SK-N-SH (cell line): ENCODE results near the gene FAM47E. TPM values are rescaled to one million over a fixed set of nuclear protein-coding genes. Genes with fewer than 3 reads are reported as not detected.

Experiments used
- CTCF ChIA-PET: fragments of 300-600, 350-600 bp; formaldehyde crosslinking; extraction: SDS; loops from one replicate; lab custom pipeline; 2021; lab: Yijun Ruan, JAX
- POLR2A ChIA-PET: fragments of 350-600 bp; sonication (Branson Sonifier 250); formaldehyde crosslinking; extraction: SDS; loops from one replicate; lab custom pipeline; 2020; ENCODE audit warnings: antibody characterized with exemption, inconsistent platforms; lab: Yijun Ruan, JAX
- DNase-seq: peaks from one replicate; pipeline ENCODE4 v3.0.0; 2012
- H2AFZ ChIP-seq: fragments of 200-600 bp; sonication (generic); 2 replicates; pipeline ENCODE4 v1.8.1; 2016; ENCODE audit warnings: antibody characterized with exemption, mild to moderate bottlenecking, low read depth
- H3F3A ChIP-seq: fragments of 200-600 bp; sonication (generic); replicated peaks from 2 replicates; pipeline ENCODE3; 2016; ENCODE audit warnings: antibody characterized with exemption, mild to moderate bottlenecking; ENCODE audit not compliant: insufficient read depth
- H3K27ac ChIP-seq, 2 experiments: fragments of 200-500 bp in 1 of 2; fragments of 200-600 bp in 1 of 2; sonication (Bioruptor generic) in 1 of 2; sonication (generic), shearing (Covaris generic) in 1 of 2; 2 replicates each; pipeline versions ENCODE4 v1.5.1 to v1.6.1; 2014 to 2016; ENCODE audit warnings: low read depth in 2 of 2, inconsistent platforms in 1 of 2, low read length in 1 of 2, mild to moderate bottlenecking in 1 of 2, mixed read lengths in 1 of 2
- H3K27me3 ChIP-seq: fragments of 200-600 bp; sonication (generic), shearing (Covaris generic); 2 replicates; pipeline ENCODE4 v1.6.1; 2016; ENCODE audit warnings: mixed run types; ENCODE audit not compliant: insufficient read depth
- H3K36me3 ChIP-seq, 2 experiments: fragments of 200-500 bp in 1 of 2; fragments of 200-600 bp in 1 of 2; sonication (Bioruptor generic) in 1 of 2; sonication (generic) in 1 of 2; replicated peaks in 1 of 2; 2 replicates each; pipeline versions ENCODE3 to v1.5.1; 2014 to 2016; ENCODE audit warnings: low read length in 1 of 2, mild to moderate bottlenecking in 1 of 2; ENCODE audit not compliant: insufficient read depth in 2 of 2, control insufficient read depth in 1 of 2
- H3K4me1 ChIP-seq, 2 experiments: fragments of 200-500 bp in 1 of 2; fragments of 200-600 bp in 1 of 2; sonication (Bioruptor generic) in 1 of 2; sonication (generic), shearing (Covaris generic) in 1 of 2; 2 replicates each; pipeline versions ENCODE4 v1.5.1 to v1.6.1; 2014 to 2016; ENCODE audit warnings: low read depth in 1 of 2, low read length in 1 of 2, mixed run types in 1 of 2; ENCODE audit not compliant: insufficient read depth in 2 of 2, control insufficient read depth in 1 of 2
- H3K4me2 ChIP-seq: fragments of 200-600 bp; sonication (generic), shearing (Covaris generic); 2 replicates; pipeline ENCODE4 v1.6.1; 2017; ENCODE audit warnings: mixed run types
- H3K4me3 ChIP-seq, 2 experiments: fragments of 200-500 bp in 1 of 2; fragments of 200-600 bp in 1 of 2; sonication (Bioruptor generic) in 1 of 2; sonication (generic), shearing (Covaris generic) in 1 of 2; 2 replicates each; pipeline versions ENCODE4 v1.5.1 to v1.8.1; 2014 to 2016; ENCODE audit warnings: low read depth in 2 of 2, inconsistent platforms in 1 of 2, low read length in 1 of 2, mild to moderate bottlenecking in 1 of 2, mixed read lengths in 1 of 2, moderate library complexity in 1 of 2
- H3K79me2 ChIP-seq: fragments of 200-600 bp; sonication (generic); 2 replicates; pipeline ENCODE4 v1.8.1; 2017; ENCODE audit warnings: mild to moderate bottlenecking; ENCODE audit not compliant: insufficient read depth
- H3K9ac ChIP-seq: fragments of 200-600 bp; sonication (generic); 2 replicates; pipeline ENCODE4 v1.6.1; 2017; ENCODE audit warnings: mixed run types
- H3K9me2 ChIP-seq: fragments of 200-600 bp; sonication (generic); 2 replicates; pipeline ENCODE4 v1.6.1; 2017; ENCODE audit warnings: mixed run types
- H3K9me3 ChIP-seq: fragments of 200-600 bp; sonication (generic); 2 replicates; pipeline ENCODE4 v1.6.1; 2017; ENCODE audit warnings: mixed run types, mild to moderate bottlenecking, moderate library complexity
- H4K20me1 ChIP-seq: fragments of 200-600 bp; sonication (generic); 2 replicates; pipeline ENCODE4 v1.6.1; 2017; ENCODE audit warnings: mild to moderate bottlenecking, mixed run types; ENCODE audit not compliant: insufficient read depth
- CHD2 ChIP-seq: fragments of 150-350 bp; IDR thresholded peaks from 2 replicates; pipeline ENCODE4 v1.6.1; 2018; ENCODE audit warnings: low read length; ENCODE audit not compliant: partially characterized antibody
- ELF1 ChIP-seq: IDR thresholded peaks from 2 replicates; pipeline ENCODE4 v1.4.0; 2012
- EP300 ChIP-seq, 2 experiments: IDR thresholded peaks; 2 replicates each; pipeline versions ENCODE4 v1.4.0 to v1.6.1; 2012; ENCODE audit warnings: borderline replicate concordance in 1 of 2, low read depth in 1 of 2, low read length in 1 of 2
- EZH2phosphoT487 ChIP-seq: fragments of 200-600 bp; sonication (generic); IDR thresholded peaks from 2 replicates; pipeline ENCODE4 v1.6.1; 2017; ENCODE audit warnings: low read depth, mixed run types, mild to moderate bottlenecking, antibody characterized with exemption, moderate library complexity, borderline replicate concordance
- FOSL2 ChIP-seq: IDR thresholded peaks from 2 replicates; pipeline ENCODE4 v1.4.0; 2012; ENCODE audit warnings: low read depth, mild to moderate bottlenecking, moderate library complexity, borderline replicate concordance
- FOXJ3 ChIP-seq: sonication (generic); formaldehyde crosslinking; IDR thresholded peaks from 2 replicates; pipeline ENCODE4 v1.5.1; 2020; ENCODE audit warnings: mild to moderate bottlenecking, missing genetic modification reagents
- GABPA ChIP-seq: IDR thresholded peaks from 2 replicates; pipeline ENCODE4 v1.4.0; 2012; ENCODE audit warnings: low read depth, mild to moderate bottlenecking
- GATA2 ChIP-seq: sonication (generic); formaldehyde crosslinking; IDR thresholded peaks from 2 replicates; pipeline ENCODE4 v1.5.0; 2020; ENCODE audit warnings: mild to moderate bottlenecking, missing genetic modification reagents
- MEF2A ChIP-seq: IDR thresholded peaks from 2 replicates; pipeline ENCODE4 v1.4.0; 2012; ENCODE audit warnings: low read depth, borderline replicate concordance
- NRF1 ChIP-seq: IDR thresholded peaks from 2 replicates; pipeline ENCODE4 v1.6.1; 2012; ENCODE audit warnings: low read depth, mild to moderate bottlenecking, low read length
- RCOR1 ChIP-seq: fragments of 150-350 bp; IDR thresholded peaks from 2 replicates; pipeline ENCODE4 v1.6.1; 2017; ENCODE audit warnings: antibody characterized with exemption, low read length
- REST ChIP-seq: IDR thresholded peaks from 2 replicates; pipeline ENCODE4 v1.6.1; 2012; ENCODE audit warnings: mild to moderate bottlenecking, low read depth, low read length, moderate library complexity
- SIN3A ChIP-seq: IDR thresholded peaks from 2 replicates; pipeline ENCODE4 v1.6.1; 2012; ENCODE audit warnings: low read depth, mild to moderate bottlenecking, low read length, moderate library complexity, borderline replicate concordance
- TCF12 ChIP-seq: IDR thresholded peaks from 2 replicates; pipeline ENCODE4 v1.4.0; 2012
- YY1 ChIP-seq: IDR thresholded peaks from 2 replicates; pipeline ENCODE4 v1.4.0; 2012; ENCODE audit warnings: low read depth, mild to moderate bottlenecking
- WGBS: methylation state at CpG from one replicate; pipeline ENCODE4 v1.1.6; 2017; ENCODE audit warnings: low lambda C conversion rate; 5-methylcytosine and 5-hydroxymethylcytosine counted together
- polyA plus RNA-seq, 3 experiments: library from polyadenylated mRNA; depleted of rRNA; stranded (reverse); fragments of >200 nt; gene quantifications; 2 replicates each; pipeline ENCODE4 v1.2.3, GENCODE V29; 2012

The FAM47E gene
- polyA plus RNA-seq, 1 of the 3 experiments (the other 2 are of a cell fraction), result 1.8 TPM

GRCh38 chr4:76250962-76251361 is 559 bp upstream of the FAM47E start:
- CTCF ChIA-PET, result interaction anchor here (1.4 to 6.4 kb wide), 6 partner anchors 9 to 127 kb away, joined by 3 to 42 read pairs (median 13); no protein-coding TSS in a partner anchor
- Histone ChIP-seq H3K9ac (peak overlapping the region; percentile 66), H3K27ac (peak overlapping the region; percentile 52 to 81; a peak in 3 of 4 replicates), H3K9me3 (no peaks in the 10 kb centered on the region), H4K20me1 (no peaks in the 10 kb centered on the region), H3K79me2 (no peaks in the 10 kb centered on the region), H3K4me3 (peak overlapping the region; percentile 67 to 72), H3K4me1 (peaks cover 0 to 9% of the 10 kb centered on the region in 2 experiments; a peak in 1 of 4 replicates), H3K9me2 (no peaks in the 10 kb centered on the region), H3F3A (no peaks in the 10 kb centered on the region), H3K36me3 (no peaks in the 10 kb centered on the region), H3K4me2 (peak overlapping the region; percentile 88), H3K27me3 (peaks cover 9% of the 10 kb centered on the region; the same call in 1 of the 2 replicates), H2AFZ (peak overlapping the region; percentile 92)
- no peak for TF ChIP-seq ELF1
- no peak for TF ChIP-seq MEF2A
- no peak for TF ChIP-seq SIN3A
- peak; percentile 21 for DNase-seq
- 48% methylated on average over 6 of the region's 6 CpGs for WGBS
- POLR2A ChIA-PET, result interaction anchor here (1.4 to 1.7 kb wide), 3 partner anchors 37 to 56 kb away, joined by 6 to 9 read pairs (median 8); partner anchors contain the start of gene SCARB2

GRCh38 chr4:76252271-76252653 is 741 bp downstream of the FAM47E start:
- H3K4me2 ChIP-seq, result peak overlapping the region; percentile 88
- no peaks in the 10 kb centered on the region for H3K36me3 ChIP-seq
- H2AFZ ChIP-seq, result peak overlapping the region; percentile 92
- H3K27ac ChIP-seq, result peak overlapping the region; percentile 52 to 81; a peak in 3 of 4 replicates
- TF ChIP-seq GABPA, result no peak
- TF ChIP-seq, all 33 proteins: peak for 0
- ChIA-PET CTCF (interaction anchor here (0.7 to 6.4 kb wide), 9 partner anchors 10 to 252 kb away, joined by 3 to 42 read pairs (median 3); partner anchors contain the start of gene NUP54), POLR2A (interaction anchor here (1.6 kb wide), 1 partner anchor 54 kb away, joined by 6 read pairs; no protein-coding TSS in a partner anchor)
- H3F3A ChIP-seq, result no peaks in the 10 kb centered on the region
- no peaks in the 10 kb centered on the region for H4K20me1 ChIP-seq
- H3K4me3 ChIP-seq, result peak overlapping the region; percentile 67 to 72
- no peaks in the 10 kb centered on the region for H3K79me2 ChIP-seq
- H3K9ac ChIP-seq, result peak overlapping the region; percentile 66; the same call in 1 of the 2 replicates
- 77% methylated on average over 8 of the region's 8 CpGs for WGBS
- no peaks in the 10 kb centered on the region for H3K9me2 ChIP-seq
- peaks cover 0 to 9% of the 10 kb centered on the region in 2 experiments; a peak in 1 of 4 replicates for H3K4me1 ChIP-seq
- H3K9me3 ChIP-seq, result no peaks in the 10 kb centered on the region
- peaks cover 9% of the 10 kb centered on the region; the same call in 1 of the 2 replicates for H3K27me3 ChIP-seq
- no peak for DNase-seq

GRCh38 chr4:76253511-76253910 is 2.0 kb downstream of the FAM47E start:
- Histone ChIP-seq H4K20me1 (no peaks in the 10 kb centered on the region), H3K27me3 (peaks cover 9% of the 10 kb centered on the region; the same call in 1 of the 2 replicates), H3K4me3 (no peak overlapping the region), H3F3A (no peaks in the 10 kb centered on the region), H3K4me2 (no peak overlapping the region), H2AFZ (no peak overlapping the region), H3K9ac (no peak overlapping the region), H3K79me2 (no peaks in the 10 kb centered on the region), H3K4me1 (peaks cover 0 to 9% of the 10 kb centered on the region in 2 experiments; a peak in 1 of 4 replicates), H3K36me3 (no peaks in the 10 kb centered on the region), H3K9me3 (no peaks in the 10 kb centered on the region), H3K27ac (no peak overlapping the region), H3K9me2 (no peaks in the 10 kb centered on the region)
- 61% methylated on average over 6 of the region's 6 CpGs for WGBS
- ChIA-PET CTCF (interaction anchor here (0.6 to 6.4 kb wide), 6 partner anchors 11 to 379 kb away, joined by 3 to 42 read pairs (median 12); no protein-coding TSS in a partner anchor), POLR2A (no interaction called here)
- DNase-seq, result no peak
- TF ChIP-seq ELF1 (no peak), EP300 (IDR thresholded peaks at IDR 0.05; ENCODE audit: borderline replicate concordance in 1 of 2, low read depth in 1 of 2, low read length in 1 of 2) (no peak), NRF1 (no peak), REST (no peak), FOXJ3 (CRISPR knock-in tag) (no peak), TCF12 (no peak), FOSL2 (no peak), YY1 (no peak), GABPA (no peak), GATA2 (CRISPR knock-in tag) (no peak), CHD2 (no peak), EZH2phosphoT487 (no peak), RCOR1 (no peak)
